Trophoblast cell (in vitro differentiated cells and primary cell): Measurements from ENCODE around the gene MIPOL1.
"Not testable (repeated sequence)": the region's sequence is repeated elsewhere in the genome, so short reads cannot be mapped to it uniquely, and the experiment has no call there.

Experiments
- DNase-seq, 2 donors: peaks; one replicate each; pipeline ENCODE4 v3.0.0-alpha.2; 2016
- H2AFZ ChIP-seq: 2 replicates; pipeline ENCODE4 v1.6.1; 2013; ENCODE audit warnings: low read length, moderate library complexity, mild to moderate bottlenecking; ENCODE audit not compliant: insufficient read depth, poor library complexity
- H2AK5ac ChIP-seq: 2 replicates; pipeline ENCODE4 v1.6.1; 2013; ENCODE audit warnings: mild to moderate bottlenecking, low read length
- H2BK120ac ChIP-seq: 2 replicates; pipeline ENCODE4 v1.6.1; 2013; ENCODE audit warnings: low read length, mild to moderate bottlenecking, moderate library complexity; ENCODE audit not compliant: insufficient read depth, poor library complexity
- H2BK12ac ChIP-seq: 2 replicates; pipeline ENCODE4 v1.6.1; 2013; ENCODE audit warnings: mild to moderate bottlenecking, low read length, moderate library complexity
- H2BK5ac ChIP-seq: 2 replicates; pipeline ENCODE4 v1.6.1; 2013; ENCODE audit warnings: low read length, low read depth, moderate library complexity, mild to moderate bottlenecking; ENCODE audit not compliant: poor library complexity
- H3K14ac ChIP-seq: 2 replicates; pipeline ENCODE4 v1.6.1; 2013; ENCODE audit warnings: mild to moderate bottlenecking, low read length
- H3K18ac ChIP-seq: 2 replicates; pipeline ENCODE4 v1.6.1; 2013; ENCODE audit warnings: mild to moderate bottlenecking, low read length
- H3K23ac ChIP-seq: 2 replicates; pipeline ENCODE4 v1.6.1; 2013; ENCODE audit warnings: low read length
- H3K27ac ChIP-seq: 2 replicates; pipeline ENCODE4 v1.5.1; 2013; ENCODE audit warnings: low read depth, mild to moderate bottlenecking, inconsistent platforms, low read length, moderate library complexity
- H3K27me3 ChIP-seq: 2 replicates; pipeline ENCODE4 v1.6.1; 2013; ENCODE audit warnings: inconsistent platforms, mild to moderate bottlenecking, low read length, moderate library complexity; ENCODE audit not compliant: insufficient read depth
- H3K36me3 ChIP-seq, 2 experiments: 1 replicate in 1 of 2; 2 replicates in 1 of 2; pipeline ENCODE4 v1.6.1; 2013; ENCODE audit warnings: low read length in 2 of 2, mild to moderate bottlenecking in 2 of 2, moderate library complexity in 1 of 2; ENCODE audit not compliant: insufficient read depth in 2 of 2, control insufficient read depth in 1 of 2
- H3K4ac ChIP-seq: 2 replicates; pipeline ENCODE4 v1.6.1; 2013; ENCODE audit warnings: low read depth, mild to moderate bottlenecking, low read length, moderate library complexity
- H3K4me1 ChIP-seq, 2 experiments: 1 replicate in 1 of 2; 2 replicates in 1 of 2; pipeline ENCODE4 v1.6.1; 2013; ENCODE audit warnings: low read length in 2 of 2, mild to moderate bottlenecking in 2 of 2, moderate library complexity in 1 of 2; ENCODE audit not compliant: insufficient read depth in 2 of 2, control insufficient read depth in 1 of 2
- H3K4me2 ChIP-seq: 2 replicates; pipeline ENCODE4 v1.6.1; 2013; ENCODE audit warnings: inconsistent platforms, mild to moderate bottlenecking, low read length, moderate library complexity
- H3K4me3 ChIP-seq: 2 replicates; pipeline ENCODE4 v1.5.1; 2013; ENCODE audit warnings: mild to moderate bottlenecking, low read depth, low read length, inconsistent platforms
- H3K79me1 ChIP-seq: one replicate; pipeline ENCODE4 v1.6.1; 2013; ENCODE audit warnings: low read length
- H3K79me2 ChIP-seq: 2 replicates; pipeline ENCODE4 v1.6.1; 2013; ENCODE audit warnings: low read length, mild to moderate bottlenecking; ENCODE audit not compliant: control insufficient read depth, insufficient read depth, poor library complexity
- H3K9ac ChIP-seq: 2 replicates; pipeline ENCODE4 v1.6.1; 2013; ENCODE audit warnings: mild to moderate bottlenecking, low read length
- H3K9me3 ChIP-seq: 2 replicates; pipeline ENCODE4 v1.6.1; 2013; ENCODE audit warnings: low read depth, mild to moderate bottlenecking, control low read depth, inconsistent platforms, low read length; ENCODE audit not compliant: insufficient read depth
- H4K12ac ChIP-seq: 2 replicates; pipeline ENCODE4 v1.6.1; 2013; ENCODE audit warnings: low read depth, mild to moderate bottlenecking, low read length, moderate library complexity
- H4K8ac ChIP-seq: 2 replicates; pipeline ENCODE4 v1.6.1; 2013; ENCODE audit warnings: low read depth, mild to moderate bottlenecking, low read length, moderate library complexity
- H4K91ac ChIP-seq: one replicate; pipeline ENCODE4 v1.6.1; 2013; ENCODE audit warnings: low read depth, mild to moderate bottlenecking, low read length, moderate library complexity
- WGBS: extraction: QIAGEN DNeasy Blood & Tissue Kit; methylation state at CpG from one replicate; pipeline ENCODE4 v1.1.7; 2013; ENCODE audit warnings: missing lambda C conversion rate; ENCODE audit not compliant: insufficient read length, insufficient coverage; ENCODE audit errors: extremely low coverage; 5-methylcytosine and 5-hydroxymethylcytosine counted together

Gene MIPOL1

DNA sequence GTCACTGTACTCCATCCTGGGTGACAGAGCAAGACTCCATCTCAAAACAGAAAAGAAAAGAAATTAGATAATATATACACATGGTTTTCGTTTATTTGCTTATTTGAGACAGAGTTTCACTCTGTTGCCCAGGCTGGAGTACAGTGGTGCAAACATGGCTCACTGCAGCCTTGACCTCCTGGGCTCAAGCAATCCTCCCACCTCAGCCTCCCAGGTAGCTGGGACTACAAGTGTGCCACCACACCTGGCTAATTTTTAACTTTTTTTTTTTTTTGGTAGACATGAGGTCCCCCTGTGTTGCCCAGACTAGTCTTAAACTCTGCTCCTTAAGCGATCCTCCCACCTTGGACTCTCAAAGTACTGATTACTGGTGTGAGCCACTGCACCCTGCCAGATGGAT is 11.9 kb downstream of the MIPOL1 start:
- not testable (repeated sequence) for H3K4ac ChIP-seq, H4K12ac ChIP-seq, H3K4me1 ChIP-seq

GRCh38 chr14:37210448-37210847 is 12.7 kb downstream of the MIPOL1 start:
- H3K4me2 ChIP-seq: no peak overlapping the region
- no peak overlapping the region for H4K91ac ChIP-seq

More for the DNA sequence above, 11.9 kb downstream of the MIPOL1 start:
- H2AK5ac ChIP-seq, H3K4me2 ChIP-seq, H2BK12ac ChIP-seq, H2AFZ ChIP-seq, H3K27me3 ChIP-seq, H3K36me3 ChIP-seq, H3K14ac ChIP-seq, H2BK5ac ChIP-seq, H3K79me1 ChIP-seq, H3K27ac ChIP-seq, H4K91ac ChIP-seq, H4K8ac ChIP-seq, H3K79me2 ChIP-seq, H3K18ac ChIP-seq, H3K9me3 ChIP-seq, H2BK120ac ChIP-seq, H3K23ac ChIP-seq, H3K9ac ChIP-seq, DNase-seq, H3K4me3 ChIP-seq: not testable (repeated sequence)
- WGBS: no CpG with 5 or more reads among the region's 2 CpGs

DNA sequence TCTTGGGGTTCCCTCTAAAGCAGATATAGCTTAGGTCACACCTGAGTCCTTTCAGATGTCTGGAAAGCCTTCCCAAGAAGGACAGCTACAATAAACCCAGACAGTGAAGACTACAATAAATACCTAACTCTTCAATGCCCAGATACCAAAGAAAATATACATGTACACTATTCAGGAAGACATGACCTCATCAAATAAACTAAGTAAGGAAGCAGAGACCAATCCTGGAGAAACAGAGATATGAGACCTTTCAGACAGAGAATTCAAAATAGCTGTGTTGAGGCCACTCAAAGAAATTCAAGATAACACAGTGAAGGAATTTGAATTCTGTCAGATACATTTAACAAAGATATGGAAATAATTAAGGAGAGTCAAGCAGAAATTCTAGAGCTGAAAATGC is 15.3 kb downstream of the MIPOL1 start:
- H4K12ac ChIP-seq: no peak overlapping the region
- H3K79me1 ChIP-seq: no peaks in the 10 kb centered on the region
- H3K23ac ChIP-seq: no peak overlapping the region
- no peaks in the 10 kb centered on the region for H3K36me3 ChIP-seq
- no peak overlapping the region for H2BK5ac ChIP-seq
- H4K8ac ChIP-seq: no peak overlapping the region
- no peaks in the 10 kb centered on the region for H3K79me2 ChIP-seq
- H2BK12ac ChIP-seq: no peak overlapping the region
- no peaks in the 10 kb centered on the region for H3K9me3 ChIP-seq
- H3K14ac ChIP-seq: no peak overlapping the region
- no peak overlapping the region for H2BK120ac ChIP-seq
- no peak overlapping the region for H3K4me3 ChIP-seq
- no peak overlapping the region for H3K4me2 ChIP-seq
- no peak overlapping the region for H2AFZ ChIP-seq
- H3K4me1 ChIP-seq: no peaks in the 10 kb centered on the region
- H4K91ac ChIP-seq: no peak overlapping the region
- H3K18ac ChIP-seq: no peak overlapping the region
- H3K9ac ChIP-seq: no peak overlapping the region
- H3K27me3 ChIP-seq: no peaks in the 10 kb centered on the region
- H3K4ac ChIP-seq: no peak overlapping the region
- H3K27ac ChIP-seq: no peak overlapping the region
- no peak overlapping the region for H2AK5ac ChIP-seq
- no peak for DNase-seq

More at GRCh38 chr14:37210448-37210847, 12.7 kb downstream of the MIPOL1 start:
- H3K27me3 ChIP-seq: no peaks in the 10 kb centered on the region
- no peaks in the 10 kb centered on the region for H3K79me2 ChIP-seq
- H3K4me1 ChIP-seq: no peaks in the 10 kb centered on the region
- H2BK120ac ChIP-seq: no peak overlapping the region
- H3K4ac ChIP-seq: no peak overlapping the region
- no peak overlapping the region for H3K18ac ChIP-seq
- H2BK12ac ChIP-seq: no peak overlapping the region
- no CpG with 5 or more reads among the region's 6 CpGs for WGBS
- H2AK5ac ChIP-seq: no peak overlapping the region
- H3K79me1 ChIP-seq: no peaks in the 10 kb centered on the region
- peaks cover 6% of the 10 kb centered on the region for H3K9me3 ChIP-seq
- DNase-seq: no peak
- H4K12ac ChIP-seq: no peak overlapping the region
- no peak overlapping the region for H3K4me3 ChIP-seq
- no peak overlapping the region for H3K9ac ChIP-seq
- H3K14ac ChIP-seq: no peak overlapping the region
- H2AFZ ChIP-seq: no peak overlapping the region
- no peak overlapping the region for H4K8ac ChIP-seq
- no peak overlapping the region for H3K23ac ChIP-seq
- peaks cover 0 to 4% of the 10 kb centered on the region in 2 experiments for H3K36me3 ChIP-seq
- no peak overlapping the region for H2BK5ac ChIP-seq
- no peak overlapping the region for H3K27ac ChIP-seq

DNA sequence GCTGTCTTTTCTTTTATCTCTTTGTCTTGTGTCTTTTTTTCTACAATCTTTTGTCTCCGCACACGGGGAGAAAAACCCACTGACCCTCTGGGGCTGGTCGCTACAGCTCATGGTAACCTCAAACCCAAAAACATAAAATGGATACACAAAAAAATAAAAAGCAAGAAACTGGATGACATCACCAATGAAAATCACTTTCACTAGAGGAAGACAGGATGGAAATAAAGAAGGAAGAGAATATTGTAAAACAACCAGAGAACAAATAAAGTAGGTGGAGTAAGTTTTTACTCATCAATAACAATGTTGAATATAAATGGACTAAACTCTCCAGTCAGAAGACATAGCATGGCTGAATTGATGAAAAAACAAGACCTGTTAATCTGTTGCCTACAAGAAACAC is 17.6 kb downstream of the MIPOL1 start:
- no peaks in the 10 kb centered on the region for H3K9me3 ChIP-seq
- no peak for DNase-seq
- H3K18ac ChIP-seq: no peak overlapping the region
- no peak overlapping the region for H3K9ac ChIP-seq
- no peaks in the 10 kb centered on the region for H3K27me3 ChIP-seq
- H3K79me2 ChIP-seq: no peaks in the 10 kb centered on the region
- H4K12ac ChIP-seq: no peak overlapping the region
- no peak overlapping the region for H2BK120ac ChIP-seq
- H3K4ac ChIP-seq: no peak overlapping the region
- no peak overlapping the region for H4K8ac ChIP-seq
- H3K79me1 ChIP-seq: peaks cover 1% of the 10 kb centered on the region
- H3K23ac ChIP-seq: no peak overlapping the region
- WGBS: no CpG with 5 or more reads among the region's 3 CpGs
- H3K4me3 ChIP-seq: no peak overlapping the region
- H3K4me1 ChIP-seq: peaks cover 1 to 3% of the 10 kb centered on the region in 2 experiments
- no peak overlapping the region for H3K4me2 ChIP-seq
- no peak overlapping the region for H3K27ac ChIP-seq
- no peak overlapping the region for H2AK5ac ChIP-seq
- no peak overlapping the region for H2BK5ac ChIP-seq
- H2AFZ ChIP-seq: no peak overlapping the region
- no peaks in the 10 kb centered on the region for H3K36me3 ChIP-seq
- H3K14ac ChIP-seq: no peak overlapping the region
- no peak overlapping the region for H2BK12ac ChIP-seq
- H4K91ac ChIP-seq: no peak overlapping the region
